GM21717 (cell line): ENCODE data around the gene CPTP.
"Not testable (repeated sequence)": the region's sequence is repeated elsewhere in the genome, so short reads cannot be mapped to it uniquely, and the experiment has no call there.

Experiments
- ATAC-seq: cut with Tn5 transposase; IDR thresholded peaks from one replicate; pipeline ENCODE4 v1.9.1; 2021; ENCODE audit warnings: mild to moderate bottlenecking, moderate library complexity; ENCODE audit not compliant: unreplicated experiment

The CPTP gene

GRCh38 chr1:1360506-1361169 is 36.0 kb downstream of the CPTP start:
- no peak for ATAC-seq

GRCh38 chr1:1361233-1361981 is 36.8 kb downstream of the CPTP start:
- no peak for ATAC-seq

- no peak for ATAC-seq
Measured at GRCh38 chr1:1361982-1362423, 37.4 kb downstream of the CPTP start.

- ATAC-seq, result no peak
Measured at GRCh38 chr1:1364266-1364665, 39.7 kb downstream of the CPTP start.

DNA sequence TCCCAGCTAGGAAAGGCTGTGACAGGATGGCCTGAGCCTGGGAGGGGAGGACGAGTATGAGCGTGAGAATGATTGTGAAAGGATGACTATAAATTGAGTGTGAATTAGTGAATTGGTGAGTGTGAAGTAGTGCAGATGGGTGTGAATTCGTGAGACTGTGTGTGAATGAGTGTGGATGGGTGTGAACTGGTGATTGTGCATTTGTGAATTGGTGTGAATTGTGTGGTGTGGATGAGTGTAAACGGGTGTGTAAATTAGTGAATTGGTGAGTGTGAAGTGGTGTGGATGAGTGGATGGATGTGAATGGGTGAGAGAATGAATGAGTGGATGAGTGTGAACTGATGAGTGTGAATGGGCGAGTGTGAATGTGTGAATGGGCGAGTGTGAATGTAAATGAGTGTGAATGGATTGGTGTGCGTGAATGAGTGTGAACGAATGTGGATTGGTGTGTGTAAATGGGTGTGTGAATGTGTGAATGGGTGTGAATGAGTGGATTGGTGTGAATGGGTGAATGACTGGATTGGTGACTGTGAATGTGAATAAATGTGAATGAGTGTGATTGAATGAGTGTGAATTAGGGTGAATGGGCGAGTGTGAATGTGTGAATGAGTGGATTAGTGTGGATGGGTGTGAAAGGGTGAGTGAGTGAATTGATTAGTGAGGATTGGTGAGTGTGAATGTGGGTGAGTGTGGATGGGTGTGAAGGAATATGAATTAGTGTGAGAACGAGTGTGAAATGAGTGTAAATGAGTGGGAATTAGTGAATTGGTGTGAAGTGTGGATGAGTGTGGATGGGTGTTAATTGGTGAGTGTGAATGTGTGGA is 41.5 kb downstream of the CPTP start:
- no peak for ATAC-seq

- ATAC-seq, result no peak
Measured at GRCh38 chr1:1366699-1367066, 42.1 kb downstream of the CPTP start.

- no peak for ATAC-seq
Measured at GRCh38 chr1:1367315-1367714, 42.7 kb downstream of the CPTP start.

DNA sequence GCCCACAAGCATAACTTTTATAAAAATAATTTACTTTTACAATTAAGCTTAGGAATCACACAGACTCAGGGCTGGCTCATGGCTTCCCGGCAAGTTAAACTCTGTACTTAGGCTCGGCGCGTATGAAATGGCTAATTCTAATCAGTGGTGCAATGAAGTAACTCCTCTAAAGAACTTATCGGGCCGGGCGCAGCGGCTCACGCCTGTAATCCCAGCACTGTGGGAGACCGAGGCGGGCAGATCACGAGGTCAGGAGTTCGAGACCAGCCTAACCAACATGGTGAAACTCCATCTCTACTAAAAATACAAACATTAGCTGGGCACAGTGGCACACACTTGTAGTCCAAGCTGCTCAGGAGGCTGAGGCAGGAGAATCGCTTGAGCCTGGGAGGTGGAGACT is 45.5 kb downstream of the CPTP start:
- ATAC-seq, result not testable (repeated sequence)

DNA sequence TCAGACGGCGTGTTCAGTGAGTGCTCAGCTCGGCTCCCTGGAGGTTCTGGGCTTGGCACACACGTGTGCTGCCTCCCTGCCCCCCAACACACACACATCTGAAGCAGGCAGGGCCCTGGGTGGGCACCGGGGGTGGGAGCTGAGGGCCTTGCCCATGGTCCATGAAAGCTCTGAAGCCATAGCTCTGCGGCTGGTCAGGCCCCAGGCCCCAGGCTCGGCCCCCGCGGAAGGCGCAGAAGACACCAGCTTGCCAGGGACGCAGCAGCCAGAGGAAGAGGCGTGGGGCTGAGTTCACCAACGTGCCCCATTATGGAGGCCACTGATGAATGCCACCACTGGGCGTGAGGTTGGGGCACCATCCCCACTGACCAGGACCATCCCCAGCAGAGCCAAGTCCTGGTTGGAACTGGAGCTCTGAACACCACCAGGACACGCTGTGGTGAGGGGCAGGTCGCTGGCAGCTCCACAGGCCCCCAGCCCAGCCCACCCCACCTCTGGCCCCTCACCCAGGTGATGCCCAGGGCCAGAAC is 46.2 kb downstream of the CPTP start:
- no peak for ATAC-seq

DNA sequence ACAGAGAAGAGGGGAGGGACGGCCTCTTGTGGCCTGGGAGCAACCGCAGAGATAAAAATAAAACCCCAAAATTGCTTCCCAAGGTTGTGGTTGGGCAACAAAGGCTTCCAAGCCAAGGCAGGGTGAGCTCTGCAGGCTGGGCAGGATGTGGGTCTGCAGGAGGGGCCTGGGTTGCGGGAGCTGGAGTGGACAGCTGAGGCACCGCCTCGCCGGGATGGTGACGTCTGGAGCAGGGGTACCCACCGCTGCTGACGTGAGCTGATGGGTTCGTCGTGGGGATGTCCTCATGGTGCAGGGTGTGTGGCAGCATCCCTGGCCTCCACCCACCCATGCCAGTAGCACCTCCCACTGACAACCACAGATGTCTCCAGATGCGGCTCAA is 46.8 kb downstream of the CPTP start:
- no peak for ATAC-seq

GRCh38 chr1:1371746-1372711 is 47.4 kb downstream of the CPTP start:
- ATAC-seq, result no peak

GRCh38 chr1:1373051-1373814 is 48.6 kb downstream of the CPTP start:
- ATAC-seq, result no peak

DNA sequence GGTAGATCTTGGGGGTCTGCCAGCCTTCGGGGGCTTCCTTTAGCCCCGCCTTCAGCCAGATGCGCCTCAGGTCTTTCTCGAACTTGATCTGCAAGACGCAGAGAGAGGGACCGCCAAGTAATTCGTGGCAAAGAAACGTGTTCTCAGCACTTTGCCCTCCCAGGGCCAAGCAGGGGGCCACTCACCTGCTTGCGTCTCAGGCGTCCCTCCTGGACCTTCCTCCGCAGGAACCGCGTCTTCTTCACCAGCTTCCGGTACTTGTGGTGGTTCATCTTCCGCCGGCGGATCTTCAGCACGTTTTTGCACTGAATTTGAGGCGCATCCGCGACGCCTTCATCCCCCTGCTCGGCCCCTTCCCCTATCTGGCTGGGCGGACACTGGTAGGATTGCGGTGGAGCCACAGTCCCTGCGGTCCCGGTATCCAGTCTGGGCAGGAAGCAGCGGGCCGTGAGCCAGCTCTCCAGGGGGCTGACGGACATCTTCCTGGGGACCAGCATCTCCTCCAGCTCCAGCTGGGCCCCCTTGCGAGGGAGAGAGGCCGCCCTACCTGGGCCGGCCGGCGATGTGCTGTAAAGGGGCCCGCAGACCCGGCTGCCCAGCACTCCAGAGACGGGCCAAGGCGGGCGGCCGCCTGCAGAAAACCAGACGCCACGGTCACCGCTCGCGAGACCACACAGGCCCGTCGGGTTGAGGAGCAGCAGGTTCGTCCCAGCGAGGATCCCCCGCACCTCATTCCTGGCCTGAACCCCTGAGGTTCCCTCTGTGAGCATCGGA is 49.4 kb downstream of the CPTP start:
- no peak for ATAC-seq

- ATAC-seq, result no peak
Measured at GRCh38 chr1:1374589-1374928, 50.0 kb downstream of the CPTP start.

DNA sequence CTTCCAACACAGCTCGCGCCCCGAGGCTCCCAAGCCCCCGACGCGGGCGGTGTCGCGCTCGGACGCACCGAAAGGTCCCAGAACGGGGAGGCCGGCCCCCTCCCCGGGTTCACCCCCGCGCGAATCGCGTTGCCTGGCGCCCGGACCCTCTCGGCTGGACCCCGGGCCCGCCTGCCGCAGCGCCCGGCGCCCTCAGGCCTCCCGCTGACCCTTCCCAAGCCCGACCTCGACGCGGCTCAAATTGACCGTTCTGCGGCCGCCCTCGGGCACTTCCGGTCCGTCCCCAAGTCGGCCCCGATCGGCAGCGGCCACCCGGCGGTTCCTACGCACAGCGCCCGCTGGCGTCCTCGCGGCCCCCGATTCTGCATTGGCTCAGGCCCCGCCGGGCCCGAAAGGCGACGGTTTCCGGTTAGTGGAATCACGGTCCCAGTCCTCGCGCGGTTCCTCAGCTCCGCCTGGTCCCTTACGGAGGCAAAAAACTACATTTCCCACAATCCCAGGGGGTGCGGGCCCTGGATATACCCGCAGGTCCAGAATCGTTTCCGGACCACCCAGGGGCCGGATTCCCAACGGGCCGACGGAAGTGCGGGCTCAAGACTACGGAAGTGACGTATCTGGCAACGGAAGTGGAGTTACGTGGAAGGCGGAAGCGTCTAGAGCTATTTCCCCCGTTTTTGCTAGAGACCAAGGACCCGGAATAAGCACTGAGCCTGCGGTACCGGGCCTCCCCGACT is 50.5 kb downstream of the CPTP start, which contains the start of gene AURKAIP1:
Gene AURKAIP1 (minus strand): TSS at position 279 of the 734 bp plus-strand sequence. CDS start 451 bp downstream, outside the sequence.
- ATAC-seq, result peak; percentile 76

GRCh38 chr1:1376551-1377226 is 52.1 kb downstream of the CPTP start:
- ATAC-seq, result no peak

- ATAC-seq, result no peak
Measured at GRCh38 chr1:1377540-1378205, 53.1 kb downstream of the CPTP start.
